BLaER1 (cell line): ENCODE data around the gene FRG2C.
A peak's percentile ranks its signal among the peaks of the same experiment; 100 is the strongest.
"Not testable (repeated sequence)": the region's sequence is repeated elsewhere in the genome, so short reads cannot be mapped to it uniquely, and the experiment has no call there.

Source experiments
- H3K27ac ChIP-seq: shearing (Covaris generic); formaldehyde crosslinking; 2 replicates; pipeline ENCODE4 v1.8.1; 2022
- H3K27me3 ChIP-seq: shearing (Covaris generic); formaldehyde crosslinking; 2 replicates; pipeline ENCODE4 v1.8.1; 2022
- H3K36me3 ChIP-seq: shearing (Covaris generic); formaldehyde crosslinking; 2 replicates; pipeline ENCODE4 v1.8.1; 2022
- H3K4me1 ChIP-seq: shearing (Covaris generic); formaldehyde crosslinking; 2 replicates; pipeline ENCODE4 v1.8.1; 2022
- H3K4me2 ChIP-seq: shearing (Covaris generic); formaldehyde crosslinking; 2 replicates; pipeline ENCODE4 v1.8.1; 2022
- H3K4me3 ChIP-seq: shearing (Covaris generic); formaldehyde crosslinking; 2 replicates; pipeline ENCODE4 v1.8.1; 2022
- H3K9ac ChIP-seq: shearing (Covaris generic); formaldehyde crosslinking; 2 replicates; pipeline ENCODE4 v1.8.1; 2022
- H3K9me3 ChIP-seq: shearing (Covaris generic); formaldehyde crosslinking; 2 replicates; pipeline ENCODE4 v1.8.1; 2022
- H4K20me1 ChIP-seq: shearing (Covaris generic); formaldehyde crosslinking; 2 replicates; pipeline ENCODE4 v1.8.1; 2022
- Cebpa-rat ChIP-seq: shearing (Covaris generic); IDR thresholded peaks from 2 replicates; pipeline ENCODE4 v1.8.1; 2022

FRG2C gene

DNA sequence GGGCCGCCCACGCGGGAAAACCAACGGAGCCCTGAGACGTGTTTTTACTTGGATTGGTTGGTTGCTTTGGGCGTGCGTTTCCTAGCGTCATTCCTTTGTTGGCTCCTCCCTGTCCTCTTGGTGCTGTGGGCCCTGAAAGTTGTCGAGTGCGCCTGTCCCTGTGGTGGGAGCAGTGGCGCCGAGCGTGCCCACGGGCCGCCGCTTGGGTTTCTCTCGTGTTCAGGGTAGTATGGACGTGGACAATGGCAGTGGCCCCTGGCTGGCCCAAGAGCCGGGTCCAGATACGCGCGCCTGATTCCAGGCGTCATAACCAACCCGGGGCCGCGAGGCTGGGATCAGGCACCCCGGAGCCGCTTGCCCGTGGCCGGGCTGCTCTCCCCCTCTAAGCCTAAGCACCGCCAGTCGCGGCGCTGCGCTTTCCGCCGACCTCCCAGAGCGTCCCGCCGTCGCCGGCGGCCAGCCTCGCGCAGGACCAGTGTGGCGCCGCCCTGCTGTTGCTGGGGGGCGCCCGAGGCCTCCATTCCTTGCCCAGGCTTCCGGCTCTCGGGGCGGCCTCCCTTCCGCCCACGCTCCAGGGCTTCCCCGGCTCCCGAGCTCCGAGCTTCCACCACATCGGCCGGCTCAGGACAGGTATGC lies 8.1 kb downstream of the FRG2C start:
- H3K27me3 ChIP-seq = peaks cover 36% of the 10 kb centered on the region
- H3K4me1 ChIP-seq = not testable (repeated sequence)
- H3K9me3 ChIP-seq = peaks cover 47% of the 10 kb centered on the region
- peaks cover 14% of the 10 kb centered on the region; the same call in 1 of the 2 replicates for H4K20me1 ChIP-seq
- peak overlapping the region; percentile 88 for H3K27ac ChIP-seq
- H3K36me3 ChIP-seq = peaks cover 24% of the 10 kb centered on the region
- H3K4me2 ChIP-seq = peak overlapping the region; percentile 27
- H3K4me3 ChIP-seq = peak overlapping the region; percentile 74
- peak overlapping the region; percentile 90 for H3K9ac ChIP-seq

DNA sequence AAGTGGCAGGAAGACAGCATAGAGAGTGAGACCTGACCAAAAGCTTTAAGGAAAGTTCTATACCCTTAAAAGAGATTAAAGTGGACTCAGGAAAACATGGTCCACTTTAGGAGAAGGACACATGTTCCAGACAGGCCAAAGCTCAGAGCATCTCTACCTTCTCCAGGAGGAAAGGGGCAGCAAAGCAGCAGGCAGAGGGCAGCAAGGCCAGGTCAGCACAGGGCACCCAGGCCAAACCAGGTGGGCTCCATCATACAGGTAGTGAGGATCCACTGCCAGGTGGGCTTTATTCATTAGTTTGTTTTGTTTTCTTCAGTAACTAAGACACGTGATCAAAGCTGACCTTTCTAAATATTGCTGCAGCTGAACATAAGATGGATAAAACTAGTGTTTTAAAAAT lies 19.8 kb downstream of the FRG2C start:
- H3K27me3 ChIP-seq, H3K9ac ChIP-seq, H3K4me1 ChIP-seq: not testable (repeated sequence)

DNA sequence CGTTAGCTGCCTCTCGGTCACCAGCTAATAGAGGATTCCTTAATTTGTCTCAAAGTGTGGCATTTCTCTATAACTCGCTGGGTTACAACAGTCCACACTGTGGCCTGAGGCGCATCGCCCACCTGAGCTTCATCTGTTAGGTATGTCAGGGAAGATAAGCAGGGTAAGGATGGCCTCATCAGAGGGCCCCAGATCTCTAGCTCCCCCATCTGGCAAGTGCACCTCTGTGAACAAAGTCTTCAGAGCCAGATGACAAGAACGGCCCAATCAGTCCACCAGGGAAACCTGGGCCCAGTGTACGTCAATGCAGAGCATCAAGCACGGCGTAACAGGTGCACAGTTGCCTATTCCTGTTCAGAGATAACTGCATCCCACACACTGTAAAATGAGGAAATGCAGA lies 23.2 kb downstream of the FRG2C start:
- Histone ChIP-seq H3K9ac (no peak overlapping the region), H3K9me3 (no peaks in the 10 kb centered on the region), H3K36me3 (no peaks in the 10 kb centered on the region), H3K4me3 (no peak overlapping the region), H3K27me3 (no peaks in the 10 kb centered on the region), H3K27ac (no peak overlapping the region), H4K20me1 (no peaks in the 10 kb centered on the region), H3K4me2 (no peak overlapping the region), H3K4me1 (peaks cover 10% of the 10 kb centered on the region; the same call in 1 of the 2 replicates)
- no peak for TF ChIP-seq Cebpa-rat

More for the DNA sequence above, 19.8 kb downstream of the FRG2C start:
- H3K4me2 ChIP-seq, H3K27ac ChIP-seq, H4K20me1 ChIP-seq, H3K4me3 ChIP-seq: not testable (repeated sequence)
- H3K9me3 ChIP-seq = peaks cover 10% of the 10 kb centered on the region; the same call in 1 of the 2 replicates
- peaks cover 12% of the 10 kb centered on the region for H3K36me3 ChIP-seq

DNA sequence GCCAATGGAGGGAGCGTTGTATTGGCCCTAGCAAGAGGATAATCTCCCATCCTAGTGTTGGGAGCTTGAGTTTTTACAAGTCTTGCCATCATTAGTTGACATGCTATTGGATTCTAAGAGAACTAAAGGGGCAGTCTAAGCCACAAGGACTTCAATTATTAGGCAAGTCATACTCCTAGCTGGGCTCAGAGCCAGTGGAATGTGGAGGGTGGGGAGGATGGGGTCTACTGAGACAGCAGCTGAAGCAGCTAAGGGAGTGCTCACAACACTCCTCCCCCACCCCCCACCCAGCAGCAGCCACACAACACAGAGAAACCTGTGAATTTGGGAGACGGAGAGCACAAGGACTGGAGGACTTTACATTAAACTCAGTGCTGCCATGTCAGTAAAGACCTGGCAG lies 27.9 kb downstream of the FRG2C start:
- no peaks in the 10 kb centered on the region for H3K36me3 ChIP-seq
- no peaks in the 10 kb centered on the region for H4K20me1 ChIP-seq
- H3K9ac ChIP-seq = no peak overlapping the region
- H3K27me3 ChIP-seq = no peaks in the 10 kb centered on the region
- TF ChIP-seq Cebpa-rat = no peak
- no peak overlapping the region for H3K4me3 ChIP-seq
- H3K9me3 ChIP-seq = no peaks in the 10 kb centered on the region
- H3K4me2 ChIP-seq = no peak overlapping the region
- H3K4me1 ChIP-seq = peaks cover 9% of the 10 kb centered on the region; the same call in 1 of the 2 replicates
- H3K27ac ChIP-seq = no peak overlapping the region
